ENCODE measurements around the gene KIRREL3.

KIRREL3 gene

GRCh38 chr11:126452241-126453101, 548.1 kb downstream of the KIRREL3 start:
- no peak for DNase-seq (ENCODE audit: low read depth in 1 of 2, low spot score in 1 of 2)

GRCh38 chr11:126451211-126451802, 549.3 kb downstream of the KIRREL3 start:
- no peak for DNase-seq (ENCODE audit: low read depth in 1 of 2, low spot score in 1 of 2)

- DNase-seq (ENCODE audit: low read depth in 1 of 2, low spot score in 1 of 2), result no peak
Measured at GRCh38 chr11:126450806-126451205, 549.8 kb downstream of the KIRREL3 start.

DNA sequence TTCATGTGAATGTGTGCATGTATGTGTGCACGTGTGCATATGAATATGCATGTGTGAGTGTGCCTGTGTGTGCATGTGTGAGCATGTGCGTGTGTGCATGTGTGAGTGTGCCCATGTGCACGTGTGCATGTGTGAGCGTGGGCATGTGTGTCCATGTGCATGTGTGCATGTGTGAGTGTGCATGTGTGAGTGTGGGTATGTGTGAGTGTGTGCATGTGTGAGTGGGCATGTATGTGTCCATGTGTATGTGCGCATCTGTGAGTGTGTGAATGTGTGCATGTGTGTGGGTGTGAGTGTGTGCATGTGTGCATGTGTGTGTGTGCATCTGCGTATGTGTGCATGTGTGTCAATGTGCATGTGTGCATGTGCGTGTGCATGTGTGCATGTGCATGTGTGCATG, 550.4 kb downstream of the KIRREL3 start:
- DNase-seq (ENCODE audit: low read depth in 1 of 2, low spot score in 1 of 2), result no peak

GRCh38 chr11:126446581-126446980, 554.0 kb downstream of the KIRREL3 start:
- DNase-seq (ENCODE audit: low read depth in 1 of 2, low spot score in 1 of 2), result no peak

DNA sequence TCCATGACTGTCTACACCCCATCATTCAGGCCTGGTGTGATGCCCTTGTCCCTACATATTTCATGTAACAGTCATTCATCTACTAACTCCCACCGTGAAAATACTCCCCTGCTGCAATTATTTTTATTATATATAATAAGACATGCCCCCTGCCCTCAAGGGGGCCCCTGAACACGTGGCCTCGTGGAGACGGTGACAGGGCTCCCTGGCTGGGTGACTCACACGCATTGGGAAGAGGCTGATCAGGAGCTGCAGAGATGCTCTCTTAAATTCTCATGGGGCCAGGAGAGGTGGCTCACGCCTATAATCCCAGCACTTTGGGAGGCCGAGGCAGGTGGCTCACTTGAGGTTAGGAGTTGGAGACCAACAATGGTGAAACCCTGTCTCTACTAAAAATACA, 556.5 kb downstream of the KIRREL3 start:
- DNase-seq (ENCODE audit: low read depth in 1 of 2, low spot score in 1 of 2), result no peak

DNA sequence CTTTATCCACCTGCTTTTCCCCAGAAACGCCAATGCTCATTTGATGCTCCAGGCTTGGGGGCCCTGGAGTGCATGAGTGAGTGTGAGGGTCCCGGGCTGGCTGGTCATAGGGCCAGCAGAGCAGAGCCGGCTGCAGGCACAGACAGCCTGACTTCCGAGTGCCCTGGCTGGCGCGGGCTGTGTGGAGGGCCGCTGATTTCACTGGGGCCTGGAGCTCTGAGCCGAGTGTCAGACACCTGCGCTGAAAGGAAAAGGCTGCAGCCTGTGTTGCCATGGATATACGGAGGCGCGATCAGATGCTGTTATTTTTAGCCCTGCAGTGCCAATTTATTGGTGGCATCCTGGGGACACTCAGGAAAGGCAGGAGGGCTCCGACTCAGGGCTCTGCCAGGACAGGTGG, 557.5 kb downstream of the KIRREL3 start:
- no peak for DNase-seq (ENCODE audit: low read depth in 1 of 2, low spot score in 1 of 2)

- DNase-seq (ENCODE audit: low read depth in 1 of 2, low spot score in 1 of 2), result peak; percentile 66 to 74
Measured at GRCh38 chr11:126440792-126441514, 559.6 kb downstream of the KIRREL3 start.

GRCh38 chr11:126440276-126440675, 560.3 kb downstream of the KIRREL3 start:
- DNase-seq (ENCODE audit: low read depth in 1 of 2, low spot score in 1 of 2), result no peak

DNA sequence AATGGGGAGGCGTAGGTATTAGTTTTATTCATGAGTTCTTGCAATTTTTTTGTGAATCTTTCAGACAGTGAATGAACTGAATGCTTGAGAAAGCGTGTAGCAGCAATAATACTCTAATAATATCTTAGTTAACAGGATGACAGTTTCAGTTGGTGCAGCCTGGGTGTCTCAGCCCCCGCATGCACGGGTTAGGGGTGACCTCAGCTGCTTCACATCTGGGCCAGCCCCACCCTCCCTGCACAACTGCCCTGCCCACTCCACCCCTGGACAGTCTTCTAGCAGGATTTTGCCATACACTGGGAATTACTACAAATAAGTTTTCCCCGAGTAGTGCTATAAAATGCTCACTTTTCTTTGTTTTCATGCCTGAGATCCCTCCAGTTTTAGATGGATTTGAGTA, 561.9 kb downstream of the KIRREL3 start:
- no peak for DNase-seq (ENCODE audit: low read depth in 1 of 2, low spot score in 1 of 2)

DNA sequence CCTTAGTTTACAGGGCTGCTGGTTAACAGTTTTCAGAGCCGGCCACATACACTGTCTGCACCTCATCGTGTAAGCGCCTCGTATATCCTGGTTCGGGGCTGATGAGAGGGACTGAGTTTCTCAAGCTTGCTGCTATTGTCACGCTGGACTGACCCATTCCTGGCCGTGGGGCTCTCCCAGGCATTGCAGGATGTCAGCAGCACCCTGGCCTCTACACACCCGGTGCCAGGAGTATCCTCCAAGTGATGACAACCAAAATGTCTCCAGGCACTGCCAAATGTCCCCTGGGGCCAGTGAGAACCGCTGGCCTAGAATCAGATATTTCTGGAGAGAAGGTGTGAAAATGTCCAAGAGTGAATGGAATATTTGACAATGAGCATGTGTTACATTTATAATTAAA, 562.3 kb downstream of the KIRREL3 start:
- DNase-seq (ENCODE audit: low read depth in 1 of 2, low spot score in 1 of 2), result no peak

DNA sequence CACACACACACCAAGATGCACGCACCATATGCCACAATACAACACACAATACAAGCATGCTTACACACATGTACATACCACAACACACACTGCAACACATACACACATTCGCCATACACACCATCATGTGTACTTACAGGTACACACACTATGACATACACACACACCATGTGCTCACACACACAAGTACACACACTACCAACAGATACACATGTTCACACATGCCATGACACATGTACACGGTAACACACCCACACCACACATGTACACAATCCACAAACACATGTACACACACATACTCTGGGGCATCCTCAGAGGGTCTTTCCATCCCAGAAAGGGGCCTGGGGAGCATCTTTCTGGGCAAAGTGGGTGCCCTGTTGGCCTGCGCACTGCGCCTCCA, 562.8 kb downstream of the KIRREL3 start:
- no peak for DNase-seq (ENCODE audit: low read depth in 1 of 2, low spot score in 1 of 2)

DNA sequence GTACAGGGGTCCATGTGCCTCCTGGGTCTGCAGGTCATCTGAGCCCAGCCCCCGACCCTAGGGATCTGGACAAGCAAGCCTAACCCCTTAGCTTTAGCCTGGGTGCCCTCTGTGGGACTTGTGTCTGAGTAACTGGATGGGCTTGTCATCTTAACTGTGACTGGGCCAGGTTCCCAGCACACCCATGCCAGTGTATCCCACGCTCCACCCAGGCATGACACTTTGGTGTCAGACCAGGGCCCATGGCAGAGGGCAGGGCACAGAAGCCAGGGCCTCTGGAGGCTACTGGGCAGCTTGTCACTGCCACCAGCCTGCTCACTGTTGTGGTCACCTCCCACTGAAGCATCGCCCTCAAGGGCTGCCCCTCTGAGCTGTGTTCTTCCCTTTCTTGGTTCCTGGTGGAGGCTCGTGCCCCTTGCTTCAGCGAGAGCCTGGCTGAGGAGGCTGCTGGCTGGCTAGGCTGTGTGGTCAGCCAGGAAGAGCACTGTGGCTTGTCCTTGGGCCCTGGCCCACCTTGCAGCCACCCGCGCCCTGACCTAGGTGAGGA, 564.3 kb downstream of the KIRREL3 start:
- DNase-seq (ENCODE audit: low read depth in 1 of 2, low spot score in 1 of 2), result no peak

- DNase-seq (ENCODE audit: low read depth in 1 of 2, low spot score in 1 of 2), result no peak
Measured at GRCh38 chr11:126434950-126435335, 565.6 kb downstream of the KIRREL3 start.

DNA sequence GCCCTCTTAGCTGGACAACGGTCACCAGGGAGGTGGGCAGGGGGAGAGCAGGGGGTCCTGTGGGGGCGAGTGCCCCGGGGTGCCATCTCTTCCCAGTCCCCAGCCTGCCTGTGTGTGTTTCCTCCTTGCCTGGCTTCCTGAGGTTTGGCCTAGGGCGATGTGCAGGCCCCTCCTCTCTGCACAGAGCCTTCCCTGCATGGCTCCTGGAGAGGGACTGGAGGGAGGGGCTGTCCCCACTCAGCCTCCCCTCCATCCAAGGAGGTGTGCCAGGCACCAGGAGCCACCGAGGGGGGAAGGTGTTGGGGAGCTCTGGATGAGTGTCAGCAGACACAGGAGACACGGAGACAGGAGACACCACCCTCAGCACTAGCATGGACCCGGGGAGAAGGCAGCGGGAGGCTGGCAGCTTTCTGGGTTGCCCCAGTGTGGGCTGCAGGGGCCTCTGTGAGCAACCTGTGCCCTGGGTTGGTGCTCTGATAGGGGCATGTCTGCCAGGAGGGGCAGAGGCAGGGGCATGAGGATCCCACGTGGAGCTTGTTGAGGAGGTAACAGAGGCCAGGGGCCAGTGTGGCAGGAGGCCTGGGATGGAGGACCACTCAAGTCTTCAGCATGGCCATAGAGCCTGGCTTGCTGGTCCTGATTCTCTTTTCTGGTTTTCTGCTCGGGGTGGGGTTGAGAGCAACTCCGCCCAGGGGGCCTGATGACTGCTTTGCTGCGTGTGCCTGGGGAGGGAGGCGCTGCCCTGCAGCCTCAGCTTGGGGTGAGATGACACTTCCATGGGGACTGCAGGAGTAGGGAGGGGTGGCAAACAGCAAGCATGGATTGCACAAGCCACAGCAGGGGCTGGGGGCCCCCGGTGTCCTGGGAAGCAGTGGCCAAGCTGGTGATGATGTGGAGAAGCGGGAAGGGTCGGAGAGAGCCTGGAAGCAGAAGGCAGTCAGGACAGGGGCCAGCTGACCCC, 566.3 kb downstream of the KIRREL3 start:
- no peak for DNase-seq (ENCODE audit: low read depth in 1 of 2, low spot score in 1 of 2)

DNA sequence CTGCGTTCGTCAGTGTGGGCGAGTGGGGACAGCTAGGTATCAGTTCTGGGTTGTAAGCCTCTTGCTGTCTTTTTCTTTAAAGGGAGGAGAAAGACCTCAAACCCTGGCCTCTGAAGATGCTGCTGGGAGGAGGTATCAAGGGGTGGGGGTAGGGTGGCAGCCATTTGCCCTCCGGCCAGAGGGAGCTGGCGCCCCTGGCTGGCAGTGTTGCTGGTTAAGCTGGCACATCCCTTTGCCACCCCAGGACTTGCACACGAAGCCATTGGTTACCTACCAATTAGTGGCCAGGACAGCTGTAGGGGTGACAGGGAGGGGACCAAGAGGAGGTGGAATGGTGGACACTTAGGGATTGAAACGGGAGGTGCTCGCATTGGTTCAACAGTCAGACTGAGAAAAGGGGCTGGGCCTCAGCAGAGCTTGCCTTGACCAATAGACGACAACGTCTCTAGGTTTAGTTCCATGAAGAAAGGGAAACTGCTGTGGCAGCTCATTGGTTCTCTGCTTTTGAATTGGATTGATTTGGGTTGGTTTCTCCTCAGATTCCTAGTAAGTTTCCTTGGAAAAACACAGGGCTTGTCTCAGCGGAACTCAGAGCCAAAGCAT, 567.2 kb downstream of the KIRREL3 start:
- DNase-seq (ENCODE audit: low read depth in 1 of 2, low spot score in 1 of 2), result no peak

- DNase-seq (ENCODE audit: low read depth in 1 of 2, low spot score in 1 of 2), result no peak
Measured at GRCh38 chr11:126432525-126432924, 568.0 kb downstream of the KIRREL3 start.

DNA sequence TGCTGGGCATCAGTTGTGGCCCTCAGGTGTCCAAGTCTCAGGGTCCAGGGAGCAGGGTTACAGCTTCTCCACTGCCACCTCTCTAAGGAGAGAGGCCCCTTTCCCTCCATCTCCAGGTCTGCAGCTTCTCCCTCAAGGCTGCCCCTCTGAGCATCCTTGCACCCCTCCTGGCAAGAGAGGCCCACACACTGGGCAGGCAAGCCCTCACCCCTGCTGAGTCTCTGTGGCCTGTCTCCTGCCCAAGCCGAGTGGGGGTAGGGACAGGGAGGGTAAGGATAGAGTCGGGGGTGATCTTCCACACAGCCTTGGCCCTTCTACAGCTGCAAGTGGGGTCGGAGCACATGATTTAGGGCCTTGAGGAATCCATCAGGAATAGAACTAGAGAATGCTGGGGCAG, 568.5 kb downstream of the KIRREL3 start:
- no peak for DNase-seq (ENCODE audit: low read depth in 1 of 2, low spot score in 1 of 2)

GRCh38 chr11:126431401-126432064, 569.0 kb downstream of the KIRREL3 start:
- DNase-seq (ENCODE audit: low read depth in 1 of 2, low spot score in 1 of 2), result no peak
